B cell (primary cell): ENCODE data around the gene CREB5. TPM values are rescaled to one million over a fixed set of nuclear protein-coding genes. Genes with fewer than 3 reads are reported as not detected.

ENCODE experiments used
- ATAC-seq: fragments of 200-7000 bp; cut with Tn5 transposase; one replicate; pipeline ENCODE4 v1.10.0; 2021; ENCODE audit warnings: low read depth, mild to moderate bottlenecking, moderate number of reproducible peaks, moderate library complexity
- CTCF ChIA-PET: fragments of 350-600 bp; sonication (Branson Sonifier 250); formaldehyde crosslinking; loops from one replicate; lab custom pipeline; 2021; ENCODE audit warnings: antibody characterized with exemption, inconsistent platforms; lab: Charles Lee
- POLR2A ChIA-PET: fragments of 350-600 bp; sonication (Branson Sonifier 250); formaldehyde crosslinking; loops from one replicate; lab custom pipeline; 2021; ENCODE audit warnings: antibody characterized with exemption; lab: Charles Lee
- DNase-seq: peaks from one replicate; pipeline ENCODE4 v3.0.0; 2013
- H2AFZ ChIP-seq: 2 replicates; pipeline ENCODE4 v1.6.1; 2012; ENCODE audit warnings: mild to moderate bottlenecking, low read depth, low read length; ENCODE audit not compliant: insufficient read depth, poor library complexity, severe bottlenecking
- H3K27ac ChIP-seq, 2 donors: 1 replicate in 1 of 2; 2 replicates in 1 of 2; pipeline ENCODE4 v1.5.1; 2012 to 2013; ENCODE audit warnings: low read length in 2 of 2, mild to moderate bottlenecking in 2 of 2, moderate library complexity in 1 of 2
- H3K27me3 ChIP-seq, 4 experiments: fragments of 200-600 bp in 1 of 4; sonication (generic) in 1 of 4; replicated peaks in 1 of 4; 1 replicate in 2 of 4; 2 replicates in 2 of 4; pipeline versions ENCODE4 v1.6.1 to v1.7.0; 2013 to 2016; ENCODE audit warnings: low read length in 3 of 4, mild to moderate bottlenecking in 2 of 4, mixed read lengths in 1 of 4, moderate library complexity in 1 of 4; ENCODE audit not compliant: insufficient read depth in 4 of 4, control insufficient read depth in 3 of 4; ENCODE audit errors: control extremely low read depth in 1 of 4
- H3K36me3 ChIP-seq, 2 experiments: replicated peaks in 1 of 2; 1 replicate in 1 of 2; 2 replicates in 1 of 2; pipeline versions ENCODE4 v1.6.1 to v1.7.1; 2013; ENCODE audit warnings: low read length in 1 of 2; ENCODE audit not compliant: insufficient read depth in 2 of 2, control insufficient read depth in 1 of 2; ENCODE audit errors: control extremely low read depth in 1 of 2, extremely low read depth in 1 of 2
- H3K4me1 ChIP-seq, 2 donors: fragments of 200-600 bp in 1 of 2; sonication (generic) in 1 of 2; 1 replicate in 1 of 2; 2 replicates in 1 of 2; pipeline versions ENCODE4 v1.5.1 to v1.6.1; 2013 to 2017; ENCODE audit warnings: low read length in 2 of 2; ENCODE audit not compliant: control insufficient read depth in 2 of 2, insufficient read depth in 2 of 2
- H3K4me2 ChIP-seq: replicated peaks from 2 replicates; pipeline ENCODE3; 2012; ENCODE audit warnings: mild to moderate bottlenecking, low read depth, low read length; ENCODE audit not compliant: poor library complexity, severe bottlenecking
- H3K4me3 ChIP-seq, 5 experiments: fragments of 200-600 bp in 1 of 5; sonication (generic) in 1 of 5; 1 replicate in 3 of 5; 2 replicates in 2 of 5; pipeline versions ENCODE4 v1.5.1 to v1.7.0; 2011 to 2016; ENCODE audit warnings: low read length in 4 of 5, mild to moderate bottlenecking in 4 of 5, low read depth in 2 of 5, control low read depth in 1 of 5, moderate library complexity in 1 of 5; ENCODE audit not compliant: insufficient read depth in 1 of 5; ENCODE audit errors: control extremely low read depth in 1 of 5, extremely low read depth in 1 of 5
- H3K79me2 ChIP-seq: fragments of 200-600 bp; sonication (generic); one replicate; pipeline ENCODE4 v1.6.0; 2016; ENCODE audit warnings: low read length; ENCODE audit not compliant: control insufficient read depth, insufficient read depth
- H3K9ac ChIP-seq: fragments of 200-600 bp; sonication (generic); 2 replicates; pipeline ENCODE4 v1.6.1; 2017; ENCODE audit warnings: mild to moderate bottlenecking, low read length, moderate library complexity
- H3K9me3 ChIP-seq, 3 donors: one replicate each; pipeline versions ENCODE4 v1.6.1 to v1.7.1; 2013; ENCODE audit warnings: low read length in 2 of 3; ENCODE audit not compliant: control insufficient read depth in 2 of 3, insufficient read depth in 1 of 3; ENCODE audit errors: control extremely low read depth in 1 of 3
- H4K20me1 ChIP-seq: 2 replicates; pipeline ENCODE4 v1.6.0; 2012; ENCODE audit warnings: mild to moderate bottlenecking, low read length; ENCODE audit not compliant: insufficient read depth, control insufficient read depth, poor library complexity, severe bottlenecking
- H3K27ac Mint-ChIP-seq: one replicate; pipeline ENCODE4 v1.8.0; 2021; ENCODE audit warnings: mixed read lengths
- H3K27me3 Mint-ChIP-seq: one replicate; pipeline ENCODE4 v1.8.0; 2021; ENCODE audit warnings: mixed read lengths
- H3K4me1 Mint-ChIP-seq: one replicate; pipeline ENCODE4 v1.8.0; 2021; ENCODE audit warnings: mixed read lengths
- H3K4me3 Mint-ChIP-seq: one replicate; pipeline ENCODE4 v1.8.0; 2021; ENCODE audit warnings: mixed read lengths
- H3K9me3 Mint-ChIP-seq: one replicate; pipeline ENCODE4 v1.8.0; 2022; ENCODE audit warnings: mixed read lengths; ENCODE audit not compliant: insufficient read depth
- EZH2 ChIP-seq: IDR thresholded peaks from 2 replicates; pipeline ENCODE4 v1.6.1; 2012; ENCODE audit warnings: borderline replicate concordance, low read depth, mild to moderate bottlenecking, moderate library complexity, low read length; ENCODE audit not compliant: insufficient read depth, poor library complexity, severe bottlenecking
- WGBS: methylation state at CpG from one replicate; pipeline ENCODE4 v1.1.5; 2013; ENCODE audit warnings: missing lambda C conversion rate; ENCODE audit not compliant: insufficient coverage; 5-methylcytosine and 5-hydroxymethylcytosine counted together
- intact Hi-C: fragments of 100-400 bp; cut with micrococcal nuclease; formaldehyde crosslinking; loops from one replicate; pipeline ENCODE4 v1.10.0; 2022
- polyA plus RNA-seq: library from polyadenylated mRNA; depleted of rRNA; stranded (reverse); fragments of >200 nt; gene quantifications from 2 replicates; pipeline ENCODE4 v1.2.3, GENCODE V29; 2012
- total RNA-seq, 2 donors: library from RNA; stranded (reverse); fragments of 120-200 nt in 1 of 2; gene quantifications; 1 replicate in 1 of 2; 2 replicates in 1 of 2; pipeline versions ENCODE4 v1.2.3 to v1.2.4, GENCODE V29; 2013 to 2022
- TF ChIP-seq, protein P1 (sequence below): fragments of 200-600 bp; IDR thresholded peaks from one replicate; pipeline ENCODE4 v1.8.0; 2022; ENCODE audit warnings: antibody characterized with exemption, mild to moderate bottlenecking

CREB5 gene
- total and polyA plus RNA-seq, 2 donors (not counting 1 experiment from before 2014, with no cell fraction given), result 0.05 to 0.95 TPM

GRCh38 chr7:28638914-28639313 lies 226.6 kb downstream of the CREB5 start:
- Histone ChIP-seq H3K36me3 (no peaks in the 10 kb centered on the region), H4K20me1 (no peaks in the 10 kb centered on the region), H2AFZ (no peak overlapping the region), H3K4me2 (no peak overlapping the region), H3K4me3 (no peak overlapping the region), H3K27me3 (no peaks in the 10 kb centered on the region), H3K9ac (no peak overlapping the region), H3K9me3 (no peaks in the 10 kb centered on the region), H3K79me2 (no peaks in the 10 kb centered on the region), H3K27ac (no peak overlapping the region), H3K4me1 (no peaks in the 10 kb centered on the region)
- POLR2A ChIA-PET, result no interaction called here
- Mint-ChIP-seq H3K4me1 (no peaks in the 10 kb centered on the region), H3K4me3 (no peak overlapping the region), H3K27ac (no peak overlapping the region), H3K9me3 (no peaks in the 10 kb centered on the region), H3K27me3 (peaks cover 6% of the 10 kb centered on the region)
- WGBS, result no CpG with 5 or more reads among the region's 2 CpGs
- DNase-seq (no peak), ATAC-seq (no peak)
- CTCF ChIA-PET, result interaction anchor here (0.6 kb wide), 1 partner anchor 14 kb away, joined by 8 read pairs; no protein-coding TSS in a partner anchor
- TF ChIP-seq EZH2, result no peak
- TF ChIP-seq, protein P1, sequence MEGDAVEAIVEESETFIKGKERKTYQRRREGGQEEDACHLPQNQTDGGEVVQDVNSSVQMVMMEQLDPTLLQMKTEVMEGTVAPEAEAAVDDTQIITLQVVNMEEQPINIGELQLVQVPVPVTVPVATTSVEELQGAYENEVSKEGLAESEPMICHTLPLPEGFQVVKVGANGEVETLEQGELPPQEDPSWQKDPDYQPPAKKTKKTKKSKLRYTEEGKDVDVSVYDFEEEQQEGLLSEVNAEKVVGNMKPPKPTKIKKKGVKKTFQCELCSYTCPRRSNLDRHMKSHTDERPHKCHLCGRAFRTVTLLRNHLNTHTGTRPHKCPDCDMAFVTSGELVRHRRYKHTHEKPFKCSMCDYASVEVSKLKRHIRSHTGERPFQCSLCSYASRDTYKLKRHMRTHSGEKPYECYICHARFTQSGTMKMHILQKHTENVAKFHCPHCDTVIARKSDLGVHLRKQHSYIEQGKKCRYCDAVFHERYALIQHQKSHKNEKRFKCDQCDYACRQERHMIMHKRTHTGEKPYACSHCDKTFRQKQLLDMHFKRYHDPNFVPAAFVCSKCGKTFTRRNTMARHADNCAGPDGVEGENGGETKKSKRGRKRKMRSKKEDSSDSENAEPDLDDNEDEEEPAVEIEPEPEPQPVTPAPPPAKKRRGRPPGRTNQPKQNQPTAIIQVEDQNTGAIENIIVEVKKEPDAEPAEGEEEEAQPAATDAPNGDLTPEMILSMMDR, result no peak
- intact Hi-C loops, result no loop called here

GRCh38 chr7:28640001-28640400 lies 227.7 kb downstream of the CREB5 start:
- no peaks in the 10 kb centered on the region for H3K4me1 ChIP-seq
- H3K9ac ChIP-seq, result no peak overlapping the region
- peaks cover 9% of the 10 kb centered on the region for H3K27me3 Mint-ChIP-seq
- H3K4me3 ChIP-seq, result no peak overlapping the region
- DNase-seq (no peak), ATAC-seq (no peak)
- intact Hi-C loops, result no loop called here
- no peaks in the 10 kb centered on the region for H3K27me3 ChIP-seq
- H3K9me3 ChIP-seq, result no peaks in the 10 kb centered on the region
- no peaks in the 10 kb centered on the region for H3K36me3 ChIP-seq
- no peak overlapping the region for H3K27ac ChIP-seq
- CTCF ChIA-PET, result no interaction called here
- no peak overlapping the region for H3K4me2 ChIP-seq
- no peak overlapping the region for H3K27ac Mint-ChIP-seq
- no peak overlapping the region for H2AFZ ChIP-seq
- H3K4me3 Mint-ChIP-seq, result no peak overlapping the region
- H4K20me1 ChIP-seq, result no peaks in the 10 kb centered on the region
- H3K9me3 Mint-ChIP-seq, result no peaks in the 10 kb centered on the region
- POLR2A ChIA-PET, result no interaction called here
- 100% methylated on average over 2 of the region's 2 CpGs for WGBS
- TF ChIP-seq EZH2, result no peak
- TF ChIP-seq, protein P1, result no peak
- no peaks in the 10 kb centered on the region for H3K4me1 Mint-ChIP-seq
- H3K79me2 ChIP-seq, result no peaks in the 10 kb centered on the region
